ENCODE data around the gene UGT1A9. TPM values are rescaled to one million over a fixed set of nuclear protein-coding genes. Genes with fewer than 3 reads are reported as not detected.

Gene UGT1A9
- total and polyA plus RNA-seq, 2 of the 4 experiments (the other 2 are of a cell fraction), result not detected

DNA sequence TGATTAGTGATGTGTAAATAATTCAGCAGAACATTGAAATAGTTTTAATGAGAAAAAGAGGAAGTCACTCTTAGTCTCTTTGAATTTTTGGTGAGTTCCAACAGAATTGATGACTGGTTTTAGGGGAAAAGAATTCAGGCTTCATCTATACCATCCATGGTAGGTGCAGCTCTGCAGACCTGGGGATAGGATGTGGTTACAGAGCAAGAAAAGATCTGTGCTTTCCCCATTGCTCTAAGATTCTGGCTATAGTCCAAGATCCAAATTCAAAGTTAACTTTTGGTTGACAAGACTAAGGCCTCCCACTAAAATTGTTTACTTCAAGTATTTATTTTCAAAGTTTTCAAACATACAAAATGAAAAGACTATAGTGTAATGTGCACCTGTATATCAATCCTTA is 31.8 kb upstream of the UGT1A9 start:
- H3K36me3 ChIP-seq (ENCODE audit: control insufficient read depth, insufficient read depth, low read length), result no peaks in the 10 kb centered on the region
- no peak overlapping the region for H3K23ac ChIP-seq (ENCODE audit: low read depth, low read length)
- no peak overlapping the region for H3K56ac ChIP-seq (ENCODE audit: extremely low read depth, insufficient read depth, low read length)
- no peak overlapping the region for H2BK5ac ChIP-seq (ENCODE audit: low read depth, low read length, poor library complexity, severe bottlenecking)
- H4K91ac ChIP-seq (ENCODE audit: insufficient read depth, low read depth, low read length), result no peak overlapping the region
- H2BK120ac ChIP-seq (ENCODE audit: low read depth, low read length), result no peak overlapping the region
- no TSS peak for BruUV-seq (replicated peaks)
- no peak overlapping the region for H2AFZ ChIP-seq (replicated peaks; ENCODE audit: low read length, poor library complexity)
- no peaks in the 10 kb centered on the region for H4K20me1 ChIP-seq (ENCODE audit: insufficient read depth, low read length)
- H3K9me1 ChIP-seq (ENCODE audit: insufficient read depth, low read length), result no peaks in the 10 kb centered on the region
- H3K27me3 ChIP-seq (ENCODE audit: control insufficient read depth, insufficient read depth, low read length), result peaks cover 1% of the 10 kb centered on the region; the same call in 1 of the 2 replicates
- no peak for ATAC-seq (ENCODE audit: low read depth)
- in situ Hi-C loops (cut with MboI; ENCODE audit: low sequenced_read_pairs) (no loop called here), intact Hi-C loops (cut with micrococcal nuclease) (no loop called here), dilution Hi-C loops (cut with HindIII; ENCODE audit: low sequenced_read_pairs, unreplicated experiment) (no loop called here)
- no peak overlapping the region for H3K4me3 ChIP-seq (ENCODE audit: insufficient read depth, low read depth, low read length)
- no peaks in the 10 kb centered on the region for H3K4me1 ChIP-seq (ENCODE audit: control insufficient read depth, insufficient read depth, low read length)
- POLR2A ChIA-PET (ENCODE audit: unreplicated experiment), result no interaction called here
- H3K9me3 ChIP-seq (ENCODE audit: control insufficient read depth, insufficient read depth, low read length), result no peaks in the 10 kb centered on the region
- no peak overlapping the region for H3K27ac ChIP-seq (ENCODE audit: insufficient read depth, low read length)
- no peak overlapping the region for H3K9ac ChIP-seq (ENCODE audit: low read depth, low read length)
- no peak overlapping the region for H3K4me2 ChIP-seq (ENCODE audit: low read depth, low read length)
- no peak overlapping the region for H3K4ac ChIP-seq (ENCODE audit: low read depth, low read length)
- H2BK15ac ChIP-seq (ENCODE audit: low read depth, low read length), result no peak overlapping the region
- CTCF ChIA-PET, result no interaction called here
- no peak overlapping the region for H4K8ac ChIP-seq (ENCODE audit: low read depth in 2 of 2, low read length in 2 of 2)
- H3K18ac ChIP-seq (ENCODE audit: low read depth, low read length), result no peak overlapping the region
- no peak overlapping the region for H2AK9ac ChIP-seq (replicated peaks; ENCODE audit: low read depth, low read length, poor library complexity)
- H2AK5ac ChIP-seq (ENCODE audit: low read depth, low read length), result no peak overlapping the region
- H2BK20ac ChIP-seq (ENCODE audit: low read depth, low read length), result no peak overlapping the region
- H3K14ac ChIP-seq (replicated peaks; ENCODE audit: low read depth, low read length), result no peak overlapping the region
- DNase-seq, result no peak
- TF ChIP-seq RCOR1 (IDR thresholded peaks at IDR 0.05; ENCODE audit: insufficient replicate concordance, low read length) (no peak), CEBPB (IDR thresholded peaks at IDR 0.05; ENCODE audit: low read depth, low read length) (no peak), POLR2A (IDR thresholded peaks at IDR 0.05; ENCODE audit: low read depth, low read length) (no peak), RAD21 (IDR thresholded peaks at IDR 0.05; ENCODE audit: low read length) (no peak), SMC3 (IDR thresholded peaks at IDR 0.05; ENCODE audit: low read depth, low read length) (no peak)
- TF ChIP-seq, protein P1, sequence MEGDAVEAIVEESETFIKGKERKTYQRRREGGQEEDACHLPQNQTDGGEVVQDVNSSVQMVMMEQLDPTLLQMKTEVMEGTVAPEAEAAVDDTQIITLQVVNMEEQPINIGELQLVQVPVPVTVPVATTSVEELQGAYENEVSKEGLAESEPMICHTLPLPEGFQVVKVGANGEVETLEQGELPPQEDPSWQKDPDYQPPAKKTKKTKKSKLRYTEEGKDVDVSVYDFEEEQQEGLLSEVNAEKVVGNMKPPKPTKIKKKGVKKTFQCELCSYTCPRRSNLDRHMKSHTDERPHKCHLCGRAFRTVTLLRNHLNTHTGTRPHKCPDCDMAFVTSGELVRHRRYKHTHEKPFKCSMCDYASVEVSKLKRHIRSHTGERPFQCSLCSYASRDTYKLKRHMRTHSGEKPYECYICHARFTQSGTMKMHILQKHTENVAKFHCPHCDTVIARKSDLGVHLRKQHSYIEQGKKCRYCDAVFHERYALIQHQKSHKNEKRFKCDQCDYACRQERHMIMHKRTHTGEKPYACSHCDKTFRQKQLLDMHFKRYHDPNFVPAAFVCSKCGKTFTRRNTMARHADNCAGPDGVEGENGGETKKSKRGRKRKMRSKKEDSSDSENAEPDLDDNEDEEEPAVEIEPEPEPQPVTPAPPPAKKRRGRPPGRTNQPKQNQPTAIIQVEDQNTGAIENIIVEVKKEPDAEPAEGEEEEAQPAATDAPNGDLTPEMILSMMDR (conservative IDR thresholded peaks at IDR 0.05; ENCODE audit: low read depth, low read length), result no peak
- TF ChIP-seq, protein P2, sequence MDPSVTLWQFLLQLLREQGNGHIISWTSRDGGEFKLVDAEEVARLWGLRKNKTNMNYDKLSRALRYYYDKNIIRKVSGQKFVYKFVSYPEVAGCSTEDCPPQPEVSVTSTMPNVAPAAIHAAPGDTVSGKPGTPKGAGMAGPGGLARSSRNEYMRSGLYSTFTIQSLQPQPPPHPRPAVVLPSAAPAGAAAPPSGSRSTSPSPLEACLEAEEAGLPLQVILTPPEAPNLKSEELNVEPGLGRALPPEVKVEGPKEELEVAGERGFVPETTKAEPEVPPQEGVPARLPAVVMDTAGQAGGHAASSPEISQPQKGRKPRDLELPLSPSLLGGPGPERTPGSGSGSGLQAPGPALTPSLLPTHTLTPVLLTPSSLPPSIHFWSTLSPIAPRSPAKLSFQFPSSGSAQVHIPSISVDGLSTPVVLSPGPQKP (IDR thresholded peaks at IDR 0.05; ENCODE audit: borderline replicate concordance, low read depth, low read length), result no peak
- H4K5ac ChIP-seq (ENCODE audit: low read depth, low read length), result no peak overlapping the region
- H3K79me1 ChIP-seq (ENCODE audit: low read depth in 1 of 2, low read length in 2 of 2), result no peaks in the 10 kb centered on the region
